Activated gamma-delta T cell treated with anti-CD3 and anti-CD28 coated beads, Interleukin-2, amount 50 U/mL, for 16 hours (primary cell): ENCODE data around the gene ADGRL3.
"Not testable (repeated sequence)": the region's sequence is repeated elsewhere in the genome, so short reads cannot be mapped to it uniquely, and the experiment has no call there.

Experiments
- DNase-seq: peaks from one replicate; pipeline ENCODE4 v3.0.0-alpha.2; 2020; ENCODE audit warnings: low read depth

Gene ADGRL3

GRCh38 chr4:61911313-61911756 lies 711.2 kb downstream of the ADGRL3 start:
- no peak for DNase-seq

DNA sequence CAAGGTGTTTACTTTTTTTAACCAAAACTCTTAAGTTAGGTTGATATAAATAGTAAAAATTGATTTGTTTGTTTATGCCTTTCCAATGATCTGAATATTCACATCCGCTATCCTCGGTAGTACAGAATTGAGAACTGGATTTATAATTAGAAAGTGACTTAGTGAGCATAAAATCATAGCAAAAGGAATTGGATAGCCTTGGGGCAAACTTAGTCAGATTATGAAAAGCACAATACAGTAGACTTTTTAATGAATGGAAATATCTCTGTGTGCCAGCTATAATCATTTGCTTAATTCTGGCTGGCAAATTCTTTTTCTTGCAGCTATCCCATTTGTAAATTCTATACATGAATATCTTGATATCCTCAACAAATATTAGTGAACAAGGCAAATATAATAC lies 713.5 kb downstream of the ADGRL3 start:
- no peak for DNase-seq

DNA sequence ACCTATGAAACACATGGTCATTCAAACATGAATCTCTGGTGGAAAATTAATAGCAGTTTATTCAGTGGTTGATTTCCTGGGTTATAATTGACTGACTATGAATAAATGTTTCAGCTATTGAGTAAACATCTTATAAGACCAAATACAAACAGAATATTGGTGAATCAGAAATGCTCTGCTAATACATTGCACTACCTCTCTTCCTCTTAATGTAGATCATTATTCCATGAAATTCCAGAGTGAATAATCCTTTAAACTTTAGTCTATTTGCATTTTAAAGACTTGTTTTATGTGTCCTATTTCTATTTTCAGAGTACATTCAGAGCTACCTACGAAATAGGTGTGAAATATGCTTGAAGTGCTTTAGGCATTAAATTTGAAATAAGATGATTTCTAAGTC lies 715.4 kb downstream of the ADGRL3 start:
- no peak for DNase-seq

DNA sequence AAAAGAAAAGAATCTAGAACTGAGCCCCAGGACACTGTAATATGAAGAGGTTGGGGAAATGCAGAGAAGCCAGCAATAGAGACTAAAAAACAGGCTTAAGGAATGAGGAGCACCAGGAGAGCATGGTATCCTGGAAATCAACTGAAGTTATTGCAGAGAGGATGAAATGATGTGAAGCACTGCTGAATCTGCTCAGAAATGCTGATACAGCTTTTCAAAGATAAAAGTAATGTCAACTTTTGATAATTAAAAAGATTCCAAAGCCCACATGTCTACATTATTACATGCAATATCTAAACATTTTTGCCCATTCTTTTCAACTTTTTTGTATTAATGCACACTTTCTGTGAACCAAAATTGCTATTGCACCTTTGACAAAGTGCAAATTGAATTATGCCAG lies 718.4 kb downstream of the ADGRL3 start:
- no peak for DNase-seq

GRCh38 chr4:61918987-61919386 lies 718.9 kb downstream of the ADGRL3 start:
- DNase-seq = no peak

- DNase-seq = no peak
Measured at GRCh38 chr4:61919561-61919960, 719.4 kb downstream of the ADGRL3 start.

DNA sequence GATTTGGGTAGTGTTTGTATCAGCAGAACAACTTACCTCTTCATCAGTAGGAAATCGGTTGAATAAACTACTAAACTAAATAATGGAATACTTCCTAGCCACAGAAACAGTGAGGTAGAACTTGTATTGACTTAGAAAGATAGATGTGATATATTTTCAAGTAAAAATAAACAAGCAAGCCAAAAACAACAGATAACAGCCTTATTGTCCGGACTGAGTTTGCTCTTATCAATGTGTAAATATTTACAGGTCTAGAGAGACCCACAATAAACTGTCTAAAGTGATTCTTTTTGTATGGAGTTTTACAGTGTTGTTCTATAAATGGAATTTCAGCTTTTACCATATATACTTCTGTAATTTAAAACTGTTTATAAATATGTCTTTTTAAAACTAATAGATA lies 721.8 kb downstream of the ADGRL3 start:
- no peak for DNase-seq

- no peak for DNase-seq
Measured at GRCh38 chr4:61922766-61923165, 722.6 kb downstream of the ADGRL3 start.

- DNase-seq = no peak
Measured at GRCh38 chr4:61923179-61923578, 723.1 kb downstream of the ADGRL3 start.

- DNase-seq = no peak
Measured at GRCh38 chr4:61924131-61924530, 724.0 kb downstream of the ADGRL3 start.

GRCh38 chr4:61933527-61933926 lies 733.4 kb downstream of the ADGRL3 start:
- no peak for DNase-seq

GRCh38 chr4:61934198-61934597 lies 734.1 kb downstream of the ADGRL3 start:
- no peak for DNase-seq

- DNase-seq = no peak
Measured at GRCh38 chr4:61938250-61938846, 738.2 kb downstream of the ADGRL3 start.

DNA sequence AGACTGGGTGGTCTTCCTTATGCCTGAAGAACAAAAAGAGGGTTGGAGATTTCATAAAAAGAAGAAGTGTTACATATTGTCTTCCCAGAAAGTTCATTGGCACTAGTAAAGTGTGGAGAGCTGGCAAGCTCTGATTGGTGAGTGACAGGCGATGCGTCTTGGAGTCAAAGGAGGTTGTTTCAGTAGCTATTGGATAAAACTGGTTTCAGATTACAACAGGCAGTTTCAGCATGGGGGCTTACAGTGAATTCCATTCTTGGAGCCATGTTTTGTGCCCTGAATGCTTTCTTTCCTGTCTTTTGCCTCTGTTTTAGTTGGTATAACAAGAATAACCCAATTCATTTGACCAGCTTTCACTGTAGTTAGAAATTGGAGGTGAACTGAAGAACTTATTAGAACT lies 750.5 kb downstream of the ADGRL3 start:
- DNase-seq = no peak

GRCh38 chr4:61953386-61953785 lies 753.3 kb downstream of the ADGRL3 start:
- DNase-seq = no peak

DNA sequence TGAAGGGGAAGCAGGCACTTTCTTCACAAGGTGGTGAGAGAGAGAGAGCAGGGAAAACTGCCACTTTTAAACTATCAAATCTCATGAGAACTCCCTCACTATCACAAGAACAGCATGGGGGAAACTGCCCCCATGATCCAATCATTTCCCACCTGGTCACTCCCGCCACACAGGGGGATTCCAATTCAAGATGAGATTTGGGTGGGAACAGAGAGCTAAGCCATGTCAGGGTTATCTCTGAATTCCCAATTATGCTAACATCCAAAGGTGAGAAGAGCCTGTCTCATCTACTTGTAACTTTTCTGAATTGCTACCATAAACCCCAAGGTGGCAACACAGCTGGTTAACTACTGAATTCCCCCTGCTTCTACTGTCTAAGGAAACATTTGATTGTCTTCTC lies 758.5 kb downstream of the ADGRL3 start:
- no peak for DNase-seq

- no peak for DNase-seq
Measured at GRCh38 chr4:61959087-61959486, 759.0 kb downstream of the ADGRL3 start.

GRCh38 chr4:61984260-61984909 lies 784.3 kb downstream of the ADGRL3 start:
- DNase-seq = no peak

DNA sequence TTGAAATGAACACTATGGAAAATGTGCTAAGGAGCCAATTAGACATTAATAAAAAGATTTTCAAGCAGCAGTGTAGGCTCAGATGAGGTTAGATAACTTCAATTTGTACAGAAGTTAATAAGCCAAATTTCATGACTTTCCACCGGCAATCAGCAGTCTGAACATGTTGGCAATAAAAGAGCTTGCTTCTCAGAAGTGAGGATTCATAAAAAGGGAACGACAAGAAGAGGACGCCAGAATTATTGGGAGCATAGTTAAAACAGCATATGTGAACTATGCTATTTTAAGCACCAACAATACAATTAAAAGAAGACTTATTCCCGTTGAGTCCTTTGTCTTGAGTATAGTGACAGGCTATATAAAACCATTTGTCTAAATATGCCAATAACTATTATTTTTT lies 785.3 kb downstream of the ADGRL3 start:
- DNase-seq = no peak

DNA sequence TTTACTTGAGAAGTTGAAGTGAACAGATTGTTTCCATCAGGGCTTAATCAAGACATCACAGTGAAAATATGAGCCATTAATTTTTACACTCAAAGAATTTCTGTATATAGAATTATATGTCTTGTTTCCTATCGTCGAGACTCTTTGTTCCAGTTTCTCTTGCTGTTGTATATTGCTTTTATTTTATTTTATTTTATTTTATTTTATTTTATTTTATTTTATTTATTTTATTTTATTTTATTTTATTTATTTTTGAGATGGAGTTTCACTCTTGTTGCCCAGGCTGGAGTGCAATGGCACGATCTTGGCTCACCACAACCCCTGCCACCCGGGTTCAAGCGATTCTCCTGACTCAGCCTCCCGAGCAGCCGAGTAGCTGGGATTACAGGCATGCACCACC lies 786.8 kb downstream of the ADGRL3 start:
- DNase-seq = not testable (repeated sequence)

DNA sequence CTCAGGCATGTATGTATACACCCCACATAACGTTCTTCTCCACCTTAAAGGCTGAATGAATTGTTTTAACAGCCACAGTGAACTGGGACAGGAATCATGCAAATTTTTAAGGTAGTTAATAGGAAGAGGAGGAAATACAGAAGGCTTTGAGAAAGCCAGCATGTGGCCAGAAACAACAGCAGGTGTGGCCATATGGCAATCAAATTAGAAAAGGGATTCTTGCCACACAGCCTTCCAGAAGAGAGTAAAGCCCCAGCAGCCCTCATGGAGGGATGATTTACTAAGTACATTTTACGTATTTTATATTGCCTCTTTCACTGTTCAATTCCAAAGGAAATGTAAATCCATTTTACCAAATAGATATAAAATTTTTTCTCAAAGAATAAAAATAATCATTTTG lies 792.2 kb downstream of the ADGRL3 start:
- DNase-seq = no peak

- no peak for DNase-seq
Measured at GRCh38 chr4:61994036-61994435, 793.9 kb downstream of the ADGRL3 start.

GRCh38 chr4:61995717-61996340 lies 795.7 kb downstream of the ADGRL3 start:
- DNase-seq = no peak

- DNase-seq = no peak
Measured at GRCh38 chr4:61996943-61997342, 796.8 kb downstream of the ADGRL3 start.
